Gastroesophageal sphincter (tissue), 3 donors: ENCODE data around the gene COPS7A.

Experiments
- CTCF ChIP-seq, 4 experiments: fragments of 200-600 bp in 2 of 4; fragments of 450-650 bp in 2 of 4; sonication (generic) in 1 of 4; IDR thresholded peaks; one replicate each; pipeline ENCODE4 v1.5.1; 2017 to 2019; ENCODE audit warnings: antibody characterized with exemption in 4 of 4, mild to moderate bottlenecking in 2 of 4, moderate library complexity in 2 of 4
- EP300 ChIP-seq: sonication (generic); formaldehyde crosslinking; IDR thresholded peaks from one replicate; pipeline ENCODE4 v1.6.1; 2017; ENCODE audit warnings: antibody characterized with exemption, mild to moderate bottlenecking
- POLR2A ChIP-seq, 2 donors: fragments of 450-650 bp; IDR thresholded peaks; one replicate each; pipeline ENCODE4 v1.6.1; 2017; ENCODE audit warnings: antibody characterized with exemption in 2 of 2, mild to moderate bottlenecking in 2 of 2, moderate library complexity in 1 of 2
- POLR2AphosphoS5 ChIP-seq: sonication (generic); formaldehyde crosslinking; IDR thresholded peaks from one replicate; pipeline ENCODE4 v1.6.1; 2017; ENCODE audit warnings: antibody characterized with exemption

GRCh38 chr12:6768437-6768914 is 44.6 kb downstream of the COPS7A start:
- TF ChIP-seq CTCF (IDR thresholded peaks at IDR 0.05) = no peak
- TF ChIP-seq POLR2AphosphoS5 = no peak
- no peak for TF ChIP-seq POLR2A (IDR thresholded peaks at IDR 0.05)
- TF ChIP-seq EP300 = no peak
